Adipocyte (in vitro differentiated cells): Measurements from ENCODE around the gene HIVEP3.
A peak's percentile ranks its signal among the peaks of the same experiment; 100 is the strongest.

Source experiments
- DNase-seq: peaks from one replicate; pipeline ENCODE4 v3.0.0-alpha.2; 2015; ENCODE audit warnings: low read depth
- H3K27me3 ChIP-seq: replicated peaks from 2 replicates; pipeline ENCODE4 v1.7.0; 2013; ENCODE audit warnings: mild to moderate bottlenecking, low read length, moderate library complexity; ENCODE audit not compliant: control insufficient read depth, insufficient read depth
- H3K36me3 ChIP-seq: 2 replicates; pipeline ENCODE4 v1.7.0; 2013; ENCODE audit warnings: low read length, mild to moderate bottlenecking, moderate library complexity; ENCODE audit not compliant: control insufficient read depth, insufficient read depth, severe bottlenecking
- H3K4me1 ChIP-seq: 2 replicates; pipeline ENCODE4 v1.7.0; 2013; ENCODE audit warnings: mild to moderate bottlenecking, low read length, moderate library complexity; ENCODE audit not compliant: control insufficient read depth, insufficient read depth
- H3K4me3 ChIP-seq: 2 replicates; pipeline ENCODE4 v1.7.0; 2013; ENCODE audit warnings: mild to moderate bottlenecking, low read length, moderate library complexity
- H3K9ac ChIP-seq: 2 replicates; pipeline ENCODE4 v1.7.0; 2013; ENCODE audit warnings: mild to moderate bottlenecking, low read length, moderate library complexity
- H3K9me3 ChIP-seq: 2 replicates; pipeline ENCODE4 v1.7.0; 2013; ENCODE audit warnings: mild to moderate bottlenecking, low read length, moderate library complexity; ENCODE audit not compliant: control insufficient read depth

Gene HIVEP3

DNA sequence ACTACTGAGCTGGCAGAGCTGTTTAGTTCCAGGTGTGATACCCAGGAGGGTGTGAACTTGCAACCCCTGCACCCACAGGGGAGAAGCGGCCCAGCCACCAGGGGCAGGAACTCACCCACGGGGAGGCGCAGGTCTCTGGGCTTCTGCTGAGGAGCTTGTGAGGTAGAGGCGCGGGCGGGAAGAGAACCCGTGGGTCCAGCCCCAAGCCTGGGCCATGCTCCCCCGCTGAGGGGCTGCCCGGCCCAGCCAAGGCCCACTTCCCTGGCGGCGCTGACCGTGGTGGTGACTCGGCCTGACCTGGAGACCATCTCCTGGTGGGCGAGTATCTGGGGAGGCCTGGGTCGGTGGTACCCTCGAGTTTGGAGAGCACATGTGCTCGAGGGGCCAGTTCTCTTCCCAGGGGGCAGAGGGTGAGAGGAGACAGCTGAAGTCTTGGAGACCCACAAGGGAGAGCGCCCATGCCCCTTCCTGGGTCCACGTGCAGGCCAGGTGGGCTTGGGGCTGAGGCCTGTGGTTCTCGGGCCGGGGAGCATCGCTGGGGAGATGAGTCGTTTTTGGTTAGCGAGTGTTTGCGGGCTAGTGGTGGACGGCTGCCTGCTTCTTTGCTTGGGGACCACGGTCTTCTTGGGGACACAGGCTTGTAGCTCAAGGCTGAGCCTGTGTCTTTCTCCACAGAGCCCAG is 405.9 kb downstream of the HIVEP3 start:
- no peak overlapping the region for H3K9ac ChIP-seq

DNA sequence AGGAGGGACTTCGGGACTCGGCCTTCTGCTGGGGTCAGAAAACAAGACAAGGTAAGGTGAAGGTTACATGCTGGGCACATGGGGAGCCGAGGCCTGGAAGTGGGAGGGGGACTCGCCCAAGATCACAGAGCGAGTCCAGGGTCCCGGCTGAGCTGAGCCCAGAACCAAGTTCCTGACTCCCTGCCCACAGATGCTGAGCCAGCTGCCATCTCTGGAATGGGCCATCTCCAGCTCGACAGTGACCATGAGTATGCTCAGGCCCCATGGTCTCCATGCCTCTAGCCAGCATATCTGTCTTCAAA is 407.5 kb downstream of the HIVEP3 start:
- no peak overlapping the region for H3K4me3 ChIP-seq

More for the DNA sequence above, 405.9 kb downstream of the HIVEP3 start:
- Histone ChIP-seq H3K27me3 (no peaks in the 10 kb centered on the region), H3K36me3 (peaks cover 3% of the 10 kb centered on the region), H3K4me3 (no peak overlapping the region), H3K4me1 (peaks cover 17% of the 10 kb centered on the region), H3K9me3 (no peaks in the 10 kb centered on the region)
- no peak for DNase-seq

GRCh38 chr1:41510531-41511238 is 408.0 kb downstream of the HIVEP3 start:
- Histone ChIP-seq H3K9me3 (no peaks in the 10 kb centered on the region), H3K4me1 (peaks cover 9% of the 10 kb centered on the region), H3K9ac (no peak overlapping the region), H3K27me3 (no peaks in the 10 kb centered on the region), H3K36me3 (peaks cover 3% of the 10 kb centered on the region), H3K4me3 (no peak overlapping the region)
- no peak for DNase-seq

More for the DNA sequence above, 407.5 kb downstream of the HIVEP3 start:
- Histone ChIP-seq H3K9me3 (no peaks in the 10 kb centered on the region), H3K36me3 (peaks cover 3% of the 10 kb centered on the region), H3K27me3 (no peaks in the 10 kb centered on the region), H3K9ac (no peak overlapping the region), H3K4me1 (peaks cover 12% of the 10 kb centered on the region)
- DNase-seq: no peak

DNA sequence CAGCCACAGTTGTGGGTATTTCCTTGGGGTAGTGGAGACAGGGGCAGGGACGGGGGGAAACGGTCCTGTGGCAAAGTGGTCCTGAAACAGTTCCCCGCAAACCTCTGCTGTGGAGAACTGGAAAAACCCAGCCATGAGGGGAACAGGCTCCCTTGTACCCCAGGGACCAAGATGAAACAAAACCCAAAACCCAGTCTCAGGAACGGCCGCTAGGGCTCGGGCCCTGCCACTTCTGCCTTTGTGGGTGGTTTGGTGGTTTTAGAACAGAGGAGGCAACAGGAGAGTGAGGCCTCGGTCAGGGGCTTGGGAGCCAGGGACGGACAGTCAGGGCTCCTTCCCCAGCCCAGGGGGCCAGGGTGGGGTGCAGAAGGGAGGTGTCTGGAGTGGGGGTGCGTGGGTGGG is 409.5 kb downstream of the HIVEP3 start:
- Histone ChIP-seq H3K4me3 (no peak overlapping the region), H3K27me3 (no peaks in the 10 kb centered on the region), H3K9ac (no peak overlapping the region), H3K36me3 (peaks cover 3% of the 10 kb centered on the region), H3K4me1 (no peaks in the 10 kb centered on the region), H3K9me3 (no peaks in the 10 kb centered on the region)
- no peak for DNase-seq

GRCh38 chr1:41508290-41508689 is 410.4 kb downstream of the HIVEP3 start:
- Histone ChIP-seq H3K36me3 (peaks cover 3% of the 10 kb centered on the region), H3K9ac (no peak overlapping the region), H3K27me3 (no peaks in the 10 kb centered on the region), H3K9me3 (no peaks in the 10 kb centered on the region), H3K4me1 (no peaks in the 10 kb centered on the region), H3K4me3 (no peak overlapping the region)
- DNase-seq: no peak

DNA sequence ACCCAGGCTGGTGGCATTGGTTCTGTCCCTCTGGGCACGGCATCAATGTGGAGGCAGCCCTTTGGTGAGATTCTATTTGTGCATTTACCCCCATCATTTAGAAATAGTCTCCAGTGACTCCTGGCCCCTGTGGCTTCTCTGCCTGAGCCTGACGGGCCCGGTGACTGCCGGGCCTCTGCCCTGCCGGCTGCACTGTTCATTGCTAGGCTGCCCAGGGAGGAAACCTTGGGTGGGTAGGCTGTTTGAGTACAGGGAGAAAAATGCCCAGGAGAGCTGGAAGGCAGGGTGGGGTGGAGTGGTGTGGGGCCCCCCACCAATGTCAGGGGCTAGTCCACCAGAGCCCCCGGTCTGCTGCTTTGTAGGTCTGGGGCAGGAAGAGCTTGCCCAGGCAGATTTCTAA is 410.9 kb downstream of the HIVEP3 start:
- Histone ChIP-seq H3K4me3 (no peak overlapping the region), H3K4me1 (no peaks in the 10 kb centered on the region), H3K9ac (no peak overlapping the region), H3K36me3 (peaks cover 3% of the 10 kb centered on the region), H3K27me3 (no peaks in the 10 kb centered on the region), H3K9me3 (no peaks in the 10 kb centered on the region)
- DNase-seq: no peak

GRCh38 chr1:41507110-41507720 is 411.5 kb downstream of the HIVEP3 start:
- H3K36me3 ChIP-seq: peaks cover 3% of the 10 kb centered on the region
- DNase-seq: no peak
- H3K9me3 ChIP-seq: no peaks in the 10 kb centered on the region
- no peak overlapping the region for H3K9ac ChIP-seq
- H3K4me1 ChIP-seq: no peaks in the 10 kb centered on the region
- H3K4me3 ChIP-seq: no peak overlapping the region
- no peaks in the 10 kb centered on the region for H3K27me3 ChIP-seq

GRCh38 chr1:41504114-41505035 is 414.3 kb downstream of the HIVEP3 start:
- Histone ChIP-seq H3K4me3 (no peak overlapping the region), H3K36me3 (no peaks in the 10 kb centered on the region), H3K9me3 (no peaks in the 10 kb centered on the region), H3K9ac (no peak overlapping the region), H3K27me3 (no peaks in the 10 kb centered on the region), H3K4me1 (no peaks in the 10 kb centered on the region)
- peak; percentile 44 for DNase-seq

DNA sequence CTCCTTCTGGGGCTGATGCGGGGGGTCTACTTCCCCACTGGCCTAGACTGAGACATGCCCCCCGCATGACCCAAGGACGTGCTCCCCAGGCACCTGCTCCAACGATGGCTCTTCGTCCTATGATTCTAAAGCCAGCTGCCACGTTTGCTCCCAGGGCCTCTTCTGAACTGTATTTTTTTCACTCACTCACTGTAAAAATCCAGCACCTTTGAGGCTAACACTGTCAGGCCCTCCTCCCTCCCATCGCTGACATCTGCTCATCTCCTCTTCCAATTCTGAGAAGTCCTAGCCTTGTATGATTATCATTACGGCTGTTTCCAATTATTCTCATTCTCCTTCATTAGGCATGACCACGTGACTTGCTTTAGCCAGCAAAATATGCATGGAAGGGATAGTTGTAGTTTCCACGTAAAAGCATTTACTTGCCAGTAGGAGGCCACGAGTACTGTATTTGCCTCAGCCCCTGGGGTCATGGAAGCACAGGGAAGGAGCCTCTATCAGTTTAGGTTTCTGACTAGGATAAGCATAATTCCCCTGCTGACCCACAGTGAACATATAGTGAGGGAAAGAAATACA is 415.1 kb downstream of the HIVEP3 start:
- Histone ChIP-seq H3K27me3 (no peaks in the 10 kb centered on the region), H3K4me1 (peaks cover under 1% of the 10 kb centered on the region), H3K4me3 (no peak overlapping the region), H3K9ac (no peak overlapping the region), H3K36me3 (no peaks in the 10 kb centered on the region), H3K9me3 (no peaks in the 10 kb centered on the region)
- DNase-seq: peak; percentile 62

DNA sequence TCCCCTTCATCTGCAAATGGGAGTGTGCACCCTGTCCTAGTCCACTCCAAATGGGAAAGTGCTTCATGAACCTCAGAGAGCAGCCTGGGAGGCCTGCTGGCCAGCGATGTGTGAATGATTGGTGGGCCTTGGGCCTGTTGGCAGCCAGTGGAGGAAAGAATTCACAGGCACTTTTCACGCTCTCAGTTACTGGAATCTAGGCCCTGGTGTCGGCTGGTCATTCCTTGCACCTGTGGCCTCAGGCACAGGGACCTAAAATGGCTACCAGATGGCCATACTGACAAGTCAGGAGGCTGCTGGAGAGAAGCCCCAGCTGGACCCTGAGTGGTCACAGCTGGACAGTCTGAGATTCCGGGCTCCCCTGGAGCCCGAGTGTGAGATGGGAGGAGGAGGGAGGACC is 415.8 kb downstream of the HIVEP3 start:
- H3K4me1 ChIP-seq: peaks cover 5% of the 10 kb centered on the region
- H3K27me3 ChIP-seq: no peaks in the 10 kb centered on the region
- H3K9ac ChIP-seq: no peak overlapping the region
- H3K36me3 ChIP-seq: no peaks in the 10 kb centered on the region
- no peak overlapping the region for H3K4me3 ChIP-seq
- H3K9me3 ChIP-seq: no peaks in the 10 kb centered on the region
- DNase-seq: no peak
